ENCODE measurements around the gene HOXA2.

Gene HOXA2

GRCh38 chr7:27126596-27127327 is 24.3 kb upstream of the HOXA2 start:
- Histone ChIP-seq H4K8ac (ENCODE audit: low read depth, low read length) (no peak overlapping the region), H3K4ac (ENCODE audit: low read depth, low read length) (no peak overlapping the region), H3K79me2 (ENCODE audit: control insufficient read depth, insufficient read depth, low read length) (no peaks in the 10 kb centered on the region), H2BK120ac (ENCODE audit: low read depth, low read length) (no peak overlapping the region), H3K9ac (ENCODE audit: low read length) (no peak overlapping the region), H3K23ac (ENCODE audit: low read length) (no peak overlapping the region), H3K27me3 (ENCODE audit: insufficient read depth, low read length, poor library complexity) (peaks cover 94% of the 10 kb centered on the region), H2AK5ac (ENCODE audit: low read length) (no peak overlapping the region), H3K27ac (ENCODE audit: low read depth, low read length) (no peak overlapping the region), H3K79me1 (ENCODE audit: low read length) (no peaks in the 10 kb centered on the region), H3K56ac (ENCODE audit: low read length) (no peak overlapping the region), H3K4me2 (ENCODE audit: low read length) (no peak overlapping the region), H4K5ac (ENCODE audit: low read length) (no peak overlapping the region), H2BK5ac (ENCODE audit: low read length) (no peak overlapping the region), H3K18ac (ENCODE audit: low read length) (no peak overlapping the region), H2BK15ac (replicated peaks; ENCODE audit: low read depth) (no peak overlapping the region), H3K36me3 (ENCODE audit: control insufficient read depth, insufficient read depth, low read length) (no peaks in the 10 kb centered on the region), H3K4me1 (ENCODE audit: control insufficient read depth, low read depth, low read length) (no peaks in the 10 kb centered on the region), H3K4me3 (ENCODE audit: low read length) (no peak overlapping the region)
- WGBS (ENCODE audit: extremely low coverage, insufficient coverage, low lambda C conversion rate), result 100% methylated on average over 1 of the region's 3 CpGs
- no peak for DNase-seq

- H4K8ac ChIP-seq (ENCODE audit: low read depth, low read length), result no peak overlapping the region
- no peak overlapping the region for H3K4ac ChIP-seq (ENCODE audit: low read depth, low read length)
- H3K27me3 ChIP-seq (ENCODE audit: insufficient read depth, low read length, poor library complexity), result peaks cover 94% of the 10 kb centered on the region
- no peak overlapping the region for H2AK5ac ChIP-seq (ENCODE audit: low read length)
- no peak overlapping the region for H3K56ac ChIP-seq (ENCODE audit: low read length)
- no peak overlapping the region for H3K18ac ChIP-seq (ENCODE audit: low read length)
- H3K27ac ChIP-seq (ENCODE audit: low read depth, low read length), result no peak overlapping the region
- WGBS (ENCODE audit: extremely low coverage, insufficient coverage, low lambda C conversion rate), result no CpG with 5 or more reads among the region's 5 CpGs
- no peak overlapping the region for H2BK5ac ChIP-seq (ENCODE audit: low read length)
- no peak overlapping the region for H3K4me2 ChIP-seq (ENCODE audit: low read length)
- H3K23ac ChIP-seq (ENCODE audit: low read length), result no peak overlapping the region
- no peaks in the 10 kb centered on the region for H3K79me1 ChIP-seq (ENCODE audit: low read length)
- H2BK15ac ChIP-seq (replicated peaks; ENCODE audit: low read depth), result no peak overlapping the region
- no peaks in the 10 kb centered on the region for H3K36me3 ChIP-seq (ENCODE audit: control insufficient read depth, insufficient read depth, low read length)
- no peak overlapping the region for H3K4me3 ChIP-seq (ENCODE audit: low read length)
- no peak for DNase-seq
- no peaks in the 10 kb centered on the region for H3K79me2 ChIP-seq (ENCODE audit: control insufficient read depth, insufficient read depth, low read length)
- no peaks in the 10 kb centered on the region for H3K4me1 ChIP-seq (ENCODE audit: control insufficient read depth, low read depth, low read length)
- H2BK120ac ChIP-seq (ENCODE audit: low read depth, low read length), result no peak overlapping the region
- H4K5ac ChIP-seq (ENCODE audit: low read length), result no peak overlapping the region
- no peak overlapping the region for H3K9ac ChIP-seq (ENCODE audit: low read length)
These were observed 23.5 kb upstream of the HOXA2 start for GRCh38 chr7:27125986-27126394.

DNA sequence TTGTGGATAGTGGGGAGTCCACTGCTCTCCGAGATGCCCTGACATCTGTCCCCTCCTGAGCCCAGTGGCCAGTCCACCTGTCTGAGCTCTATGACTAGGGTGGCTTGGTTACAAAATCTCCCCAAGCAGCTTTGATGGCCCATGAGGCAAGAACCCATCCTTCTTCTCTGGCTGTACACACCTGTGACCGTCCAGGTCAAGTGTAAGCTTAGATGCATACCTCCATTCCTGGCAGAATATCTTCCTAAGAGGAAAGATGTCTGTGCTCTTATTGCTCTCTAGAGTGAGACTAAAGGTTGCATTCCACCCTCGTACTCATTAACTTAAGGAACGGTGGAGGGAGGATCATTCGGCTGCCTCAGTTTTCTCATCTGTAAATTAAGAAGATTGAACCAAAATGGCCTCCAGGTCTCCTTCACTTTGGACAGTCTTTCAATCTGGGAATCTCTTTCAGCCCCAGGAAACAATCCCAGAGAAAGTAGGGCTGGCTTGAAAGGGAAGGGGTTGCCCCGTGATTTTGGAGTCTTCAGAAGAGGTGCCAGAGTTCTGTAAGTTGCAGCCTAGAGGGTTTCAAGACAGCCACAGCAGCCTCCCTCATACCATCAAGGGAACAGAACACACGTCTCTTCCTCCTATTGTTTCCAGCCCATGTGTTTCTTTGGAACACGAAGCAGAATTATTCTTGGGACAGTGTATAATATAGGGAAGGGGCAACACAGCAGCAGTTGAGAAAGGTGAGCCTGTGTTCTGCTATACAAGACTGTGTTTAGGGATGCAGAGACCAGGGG is 22.6 kb upstream of the HOXA2 start:
- Histone ChIP-seq H2AK5ac (ENCODE audit: low read length) (no peak overlapping the region), H3K27ac (ENCODE audit: low read depth, low read length) (no peak overlapping the region), H4K8ac (ENCODE audit: low read depth, low read length) (no peak overlapping the region), H2BK5ac (ENCODE audit: low read length) (no peak overlapping the region), H3K27me3 (ENCODE audit: insufficient read depth, low read length, poor library complexity) (peaks cover 97% of the 10 kb centered on the region), H2BK120ac (ENCODE audit: low read depth, low read length) (no peak overlapping the region), H3K56ac (ENCODE audit: low read length) (no peak overlapping the region), H3K18ac (ENCODE audit: low read length) (no peak overlapping the region), H3K79me2 (ENCODE audit: control insufficient read depth, insufficient read depth, low read length) (no peaks in the 10 kb centered on the region), H3K36me3 (ENCODE audit: control insufficient read depth, insufficient read depth, low read length) (no peaks in the 10 kb centered on the region), H2BK15ac (replicated peaks; ENCODE audit: low read depth) (no peak overlapping the region), H3K4me2 (ENCODE audit: low read length) (no peak overlapping the region), H4K5ac (ENCODE audit: low read length) (no peak overlapping the region), H3K23ac (ENCODE audit: low read length) (no peak overlapping the region), H3K4me3 (ENCODE audit: low read length) (no peak overlapping the region), H3K4me1 (ENCODE audit: control insufficient read depth, low read depth, low read length) (no peaks in the 10 kb centered on the region), H3K4ac (ENCODE audit: low read depth, low read length) (no peak overlapping the region), H3K79me1 (ENCODE audit: low read length) (no peaks in the 10 kb centered on the region), H3K9ac (ENCODE audit: low read length) (no peak overlapping the region)
- no CpG with 5 or more reads among the region's 8 CpGs for WGBS (ENCODE audit: extremely low coverage, insufficient coverage, low lambda C conversion rate)
- DNase-seq, result no peak

DNA sequence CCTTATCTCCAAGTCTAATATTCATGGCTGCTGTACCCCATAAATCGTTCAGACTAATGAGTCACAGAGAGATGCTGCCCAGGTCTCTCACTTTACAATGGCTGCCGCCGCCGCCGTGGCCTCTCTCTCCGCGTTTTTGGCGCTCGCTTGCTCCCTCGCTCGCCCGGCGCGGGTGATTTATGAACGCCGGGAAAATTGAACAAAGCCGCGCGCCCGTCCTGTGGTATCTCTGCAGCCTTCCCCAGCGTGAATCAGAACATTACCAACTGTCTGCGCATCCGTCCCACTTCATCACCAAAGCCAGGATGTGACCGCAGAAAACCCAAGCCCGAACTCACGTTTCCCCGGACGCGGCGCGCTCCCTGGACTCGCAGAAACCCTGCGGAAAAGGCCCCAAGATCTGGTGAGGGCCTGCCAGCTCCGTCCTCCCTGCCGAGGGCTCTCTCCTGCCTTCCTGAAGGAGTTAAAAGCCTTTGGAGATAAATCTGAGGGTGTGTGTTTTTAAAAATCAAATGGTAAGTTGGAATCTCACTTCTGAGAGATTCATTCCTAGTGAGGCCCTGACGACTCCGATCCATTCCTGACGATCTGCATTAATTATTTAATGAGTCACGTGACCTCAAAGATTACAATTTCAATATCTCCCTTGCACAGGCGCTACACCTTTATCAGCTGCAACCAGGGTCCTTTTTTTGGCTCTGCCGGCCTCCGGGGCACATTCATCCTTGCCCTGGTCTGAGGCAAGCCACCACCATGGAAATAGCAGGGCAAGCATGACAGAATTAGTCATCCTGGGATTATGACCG is 21.8 kb upstream of the HOXA2 start:
- DNase-seq, result no peak
- Histone ChIP-seq H3K79me1 (ENCODE audit: low read length) (no peaks in the 10 kb centered on the region), H3K9ac (ENCODE audit: low read length) (no peak overlapping the region), H2BK15ac (replicated peaks; ENCODE audit: low read depth) (no peak overlapping the region), H2BK5ac (ENCODE audit: low read length) (no peak overlapping the region), H4K8ac (ENCODE audit: low read depth, low read length) (no peak overlapping the region), H2BK120ac (ENCODE audit: low read depth, low read length) (no peak overlapping the region), H3K4me1 (ENCODE audit: control insufficient read depth, low read depth, low read length) (no peaks in the 10 kb centered on the region), H4K5ac (ENCODE audit: low read length) (no peak overlapping the region), H3K27me3 (ENCODE audit: insufficient read depth, low read length, poor library complexity) (peaks cover 96% of the 10 kb centered on the region), H3K56ac (ENCODE audit: low read length) (no peak overlapping the region), H3K4me2 (ENCODE audit: low read length) (no peak overlapping the region), H3K79me2 (ENCODE audit: control insufficient read depth, insufficient read depth, low read length) (no peaks in the 10 kb centered on the region), H3K23ac (ENCODE audit: low read length) (no peak overlapping the region), H2AK5ac (ENCODE audit: low read length) (no peak overlapping the region), H3K4ac (ENCODE audit: low read depth, low read length) (no peak overlapping the region), H3K4me3 (ENCODE audit: low read length) (no peak overlapping the region), H3K27ac (ENCODE audit: low read depth, low read length) (no peak overlapping the region), H3K36me3 (ENCODE audit: control insufficient read depth, insufficient read depth, low read length) (no peaks in the 10 kb centered on the region), H3K18ac (ENCODE audit: low read length) (no peak overlapping the region)
- no CpG with 5 or more reads among the region's 43 CpGs for WGBS (ENCODE audit: extremely low coverage, insufficient coverage, low lambda C conversion rate)

- no peak overlapping the region for H2AK5ac ChIP-seq (ENCODE audit: low read length)
- H2BK15ac ChIP-seq (replicated peaks; ENCODE audit: low read depth), result no peak overlapping the region
- WGBS (ENCODE audit: extremely low coverage, insufficient coverage, low lambda C conversion rate), result no CpG with 5 or more reads among the region's 26 CpGs
- no peak overlapping the region for H4K8ac ChIP-seq (ENCODE audit: low read depth, low read length)
- H3K4me3 ChIP-seq (ENCODE audit: low read length), result no peak overlapping the region
- H3K9ac ChIP-seq (ENCODE audit: low read length), result no peak overlapping the region
- no peak overlapping the region for H3K56ac ChIP-seq (ENCODE audit: low read length)
- no peaks in the 10 kb centered on the region for H3K36me3 ChIP-seq (ENCODE audit: control insufficient read depth, insufficient read depth, low read length)
- DNase-seq, result no peak
- no peaks in the 10 kb centered on the region for H3K79me2 ChIP-seq (ENCODE audit: control insufficient read depth, insufficient read depth, low read length)
- H2BK5ac ChIP-seq (ENCODE audit: low read length), result no peak overlapping the region
- no peak overlapping the region for H3K27ac ChIP-seq (ENCODE audit: low read depth, low read length)
- no peak overlapping the region for H3K4me2 ChIP-seq (ENCODE audit: low read length)
- H2BK120ac ChIP-seq (ENCODE audit: low read depth, low read length), result no peak overlapping the region
- no peak overlapping the region for H3K18ac ChIP-seq (ENCODE audit: low read length)
- no peaks in the 10 kb centered on the region for H3K4me1 ChIP-seq (ENCODE audit: control insufficient read depth, low read depth, low read length)
- no peak overlapping the region for H3K23ac ChIP-seq (ENCODE audit: low read length)
- no peak overlapping the region for H4K5ac ChIP-seq (ENCODE audit: low read length)
- H3K79me1 ChIP-seq (ENCODE audit: low read length), result no peaks in the 10 kb centered on the region
- no peak overlapping the region for H3K4ac ChIP-seq (ENCODE audit: low read depth, low read length)
- peaks cover 96% of the 10 kb centered on the region for H3K27me3 ChIP-seq (ENCODE audit: insufficient read depth, low read length, poor library complexity)
These were observed 21.1 kb upstream of the HOXA2 start for GRCh38 chr7:27123477-27124053.

All from mesendoderm (in vitro differentiated cells).